ENCODE measurements around the gene HERC2.

DNA sequence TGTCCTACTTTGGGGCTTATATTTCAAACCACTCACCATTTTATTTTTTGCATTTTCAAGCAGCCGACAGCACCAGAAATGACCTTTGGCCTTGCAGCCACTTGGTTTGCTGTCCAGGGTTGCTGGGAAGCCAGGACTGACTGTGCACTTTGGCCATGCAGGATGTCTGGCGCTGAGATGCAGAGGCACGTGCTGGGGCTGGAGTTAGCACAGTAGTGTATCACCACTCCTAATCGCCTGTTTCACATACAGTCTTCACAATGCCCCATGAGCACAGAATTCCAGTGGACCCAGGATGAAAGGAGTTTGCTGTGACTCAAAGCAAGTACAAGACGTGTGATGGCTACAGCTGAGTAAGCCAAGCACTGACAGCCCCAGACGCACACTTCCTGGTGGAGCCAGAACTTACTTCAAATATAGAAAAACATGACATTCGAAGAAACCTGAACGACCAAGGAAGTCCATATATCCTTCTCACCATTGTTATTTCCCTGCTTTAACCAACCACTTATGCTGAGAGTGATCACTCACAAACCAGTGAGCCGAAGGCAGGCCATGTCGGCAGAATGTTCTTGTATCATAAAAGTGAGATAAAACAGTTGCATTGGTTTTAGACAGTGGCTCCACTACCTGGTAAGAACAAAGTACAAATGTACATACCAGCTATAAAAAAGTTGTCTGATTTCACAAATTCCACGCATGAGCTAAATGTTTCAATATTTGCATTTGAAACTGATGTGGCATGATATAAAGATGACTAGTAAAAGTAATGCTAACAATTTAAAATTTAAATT lies 238.9 kb downstream of the HERC2 start:
- TF ChIP-seq BRCA1 (IDR thresholded peaks at IDR 0.05; ENCODE audit: low read depth, low read length) (no peak), YY1 (IDR thresholded peaks at IDR 0.05; ENCODE audit: low read depth, low read length) (no peak), CEBPB (IDR thresholded peaks at IDR 0.05; ENCODE audit: low read depth, low read length) (no peak), CREB1 (IDR thresholded peaks at IDR 0.05) (no peak), EGR1 (IDR thresholded peaks at IDR 0.05; ENCODE audit: borderline replicate concordance, low read depth, low read length) (no peak), SP1 (IDR thresholded peaks at IDR 0.05; ENCODE audit: low read depth, low read length) (no peak), CHD1 (IDR thresholded peaks at IDR 0.05; ENCODE audit: low read depth, low read length) (no peak), EZH2 (IDR thresholded peaks at IDR 0.05; ENCODE audit: low read depth, low read length, severe bottlenecking) (no peak), SAP30 (IDR thresholded peaks at IDR 0.05; ENCODE audit: insufficient read depth, insufficient replicate concordance, low read length) (no peak), EP300 (IDR thresholded peaks at IDR 0.05; ENCODE audit: borderline replicate concordance in 1 of 2, low read depth in 2 of 2, low read length in 2 of 2) (no peak), NRF1 (IDR thresholded peaks at IDR 0.05; ENCODE audit: low read depth, low read length) (no peak), SIN3A (conservative IDR thresholded peaks at IDR 0.05 in 1 of 2, IDR thresholded peaks at IDR 0.05 in 1 of 2; ENCODE audit: low read depth in 1 of 2, low read length in 2 of 2) (no peak), CBX5 (IDR thresholded peaks at IDR 0.05; ENCODE audit: low read depth, low read length) (no peak)
- TF ChIP-seq, protein P1, sequence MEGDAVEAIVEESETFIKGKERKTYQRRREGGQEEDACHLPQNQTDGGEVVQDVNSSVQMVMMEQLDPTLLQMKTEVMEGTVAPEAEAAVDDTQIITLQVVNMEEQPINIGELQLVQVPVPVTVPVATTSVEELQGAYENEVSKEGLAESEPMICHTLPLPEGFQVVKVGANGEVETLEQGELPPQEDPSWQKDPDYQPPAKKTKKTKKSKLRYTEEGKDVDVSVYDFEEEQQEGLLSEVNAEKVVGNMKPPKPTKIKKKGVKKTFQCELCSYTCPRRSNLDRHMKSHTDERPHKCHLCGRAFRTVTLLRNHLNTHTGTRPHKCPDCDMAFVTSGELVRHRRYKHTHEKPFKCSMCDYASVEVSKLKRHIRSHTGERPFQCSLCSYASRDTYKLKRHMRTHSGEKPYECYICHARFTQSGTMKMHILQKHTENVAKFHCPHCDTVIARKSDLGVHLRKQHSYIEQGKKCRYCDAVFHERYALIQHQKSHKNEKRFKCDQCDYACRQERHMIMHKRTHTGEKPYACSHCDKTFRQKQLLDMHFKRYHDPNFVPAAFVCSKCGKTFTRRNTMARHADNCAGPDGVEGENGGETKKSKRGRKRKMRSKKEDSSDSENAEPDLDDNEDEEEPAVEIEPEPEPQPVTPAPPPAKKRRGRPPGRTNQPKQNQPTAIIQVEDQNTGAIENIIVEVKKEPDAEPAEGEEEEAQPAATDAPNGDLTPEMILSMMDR (IDR thresholded peaks at IDR 0.05; ENCODE audit: control extremely low read depth in 1 of 3, insufficient read depth in 1 of 3, low read depth in 1 of 3, low read length in 3 of 3) = no peak
